ENCODE measurements around the gene CUX1. TPM values are rescaled to one million over a fixed set of nuclear protein-coding genes. Genes with fewer than 3 reads are reported as not detected.
"Not testable (repeated sequence)": the region's sequence is repeated elsewhere in the genome, so short reads cannot be mapped to it uniquely, and the experiment has no call there.

The CUX1 gene
- total and polyA plus RNA-seq, 10 of the 15 experiments (the other 5 are each of a cell fraction or from before 2014, with no cell fraction given), result 6.1 to 48.6 (median 25.9) TPM

DNA sequence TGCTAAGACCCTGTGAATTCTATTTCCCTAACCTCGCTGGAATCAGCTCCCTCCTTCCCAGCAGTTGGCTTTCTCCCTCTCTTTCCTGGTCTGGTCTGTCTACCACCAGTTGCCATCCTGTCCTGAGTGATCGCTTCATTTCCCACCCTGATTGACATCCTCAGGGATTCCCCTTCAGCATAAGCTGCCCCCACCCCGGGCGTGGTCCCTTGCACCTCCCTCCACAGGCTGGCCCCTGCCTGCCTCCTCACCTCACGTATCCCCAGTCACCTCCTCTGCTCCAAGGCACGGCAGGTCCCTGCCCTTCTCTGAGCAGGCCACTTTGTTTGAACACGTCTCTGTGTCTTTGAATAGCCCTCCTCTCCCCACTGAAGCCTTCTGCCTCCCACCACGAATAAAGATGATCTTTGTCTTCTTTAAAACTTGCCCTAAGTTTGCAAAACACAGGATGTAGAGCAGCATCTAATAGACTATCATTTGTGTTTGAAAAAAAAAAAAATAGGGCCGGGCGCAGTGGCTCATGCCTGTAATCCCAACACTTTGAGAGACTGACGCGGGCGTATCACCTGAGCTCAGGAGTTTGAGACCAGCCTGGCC, 233.5 kb downstream of the CUX1 start:
- Histone ChIP-seq H3K9me3 (replicated peaks; ENCODE audit: control insufficient read depth, insufficient read depth, low read length) (peaks cover 12% of the 10 kb centered on the region; the same call in 2 of the 3 replicates), H3K4me2 (ENCODE audit: control insufficient read depth, insufficient read depth) (no peak overlapping the region), H4K20me1 (ENCODE audit: control insufficient read depth, insufficient read depth) (no peaks in the 10 kb centered on the region), H3K79me2 (ENCODE audit: control insufficient read depth, insufficient read depth, low read length) (no peaks in the 10 kb centered on the region; the same call in 1 of the 2 replicates), H3K4me3 (no peak overlapping the region), H3K27me3 (replicated peaks in 1 of 2; ENCODE audit: control insufficient read depth in 2 of 2, insufficient read depth in 2 of 2, low read length in 1 of 2) (no peaks in the 10 kb centered on the region), H3K36me3 (ENCODE audit: control insufficient read depth in 2 of 2, insufficient read depth in 2 of 2, low read length in 1 of 2) (no peaks in the 10 kb centered on the region; a peak in 1 of 4 replicates), H3K4me1 (ENCODE audit: control insufficient read depth, insufficient read depth, low read length) (peaks cover 35% of the 10 kb centered on the region), H3K9ac (ENCODE audit: control insufficient read depth, insufficient read depth, low read length) (no peak overlapping the region), H2AFZ (ENCODE audit: control insufficient read depth, low read depth, low read length) (no peak overlapping the region), H3K27ac (ENCODE audit: control insufficient read depth, insufficient read depth) (no peak overlapping the region)
- ChIA-PET CTCF (interaction anchor here (1.1 kb wide), 2 partner anchors 10 to 13 kb away, joined by 3 to 4 read pairs; no protein-coding TSS in a partner anchor), RAD21 (ENCODE audit: unreplicated experiment) (no interaction called here), POLR2A (interaction anchor here (0.6 kb wide), 1 partner anchor 88 kb away, joined by 5 read pairs; no protein-coding TSS in a partner anchor), SMC1A (ENCODE audit: uncharacterized antibody, unreplicated experiment) (interaction anchor here (1.0 to 1.1 kb wide), 2 partner anchors 16 to 186 kb away, joined by 3 to 5 read pairs; no protein-coding TSS in a partner anchor)
- ATAC-seq (no peak), DNase-seq (ENCODE audit: low read depth, low spot score) (no peak), FAIRE-seq (no peak)
- WGBS (ENCODE audit: insufficient coverage, insufficient replicate concordance, low lambda C conversion rate, missing lambda C conversion rate), result 81% methylated on average over 13 of the region's 13 CpGs
- no TSS peak for BruUV-seq (replicated peaks)
- intact Hi-C loops (cut with micrococcal nuclease; ENCODE audit: unreplicated experiment), result no loop called here
- in situ Hi-C loops (cut with MboI), result no loop called here
- TF ChIP-seq FOXK2 (IDR thresholded peaks at IDR 0.05) (no peak), TARDBP (IDR thresholded peaks at IDR 0.05; ENCODE audit: borderline replicate concordance) (no peak), RAD51 (IDR thresholded peaks at IDR 0.05) (no peak), MTA2 (IDR thresholded peaks at IDR 0.05; ENCODE audit: low read depth) (no peak), NR2F1 (conservative IDR thresholded peaks at IDR 0.05) (no peak)
- TF ChIP-seq, protein P1, sequence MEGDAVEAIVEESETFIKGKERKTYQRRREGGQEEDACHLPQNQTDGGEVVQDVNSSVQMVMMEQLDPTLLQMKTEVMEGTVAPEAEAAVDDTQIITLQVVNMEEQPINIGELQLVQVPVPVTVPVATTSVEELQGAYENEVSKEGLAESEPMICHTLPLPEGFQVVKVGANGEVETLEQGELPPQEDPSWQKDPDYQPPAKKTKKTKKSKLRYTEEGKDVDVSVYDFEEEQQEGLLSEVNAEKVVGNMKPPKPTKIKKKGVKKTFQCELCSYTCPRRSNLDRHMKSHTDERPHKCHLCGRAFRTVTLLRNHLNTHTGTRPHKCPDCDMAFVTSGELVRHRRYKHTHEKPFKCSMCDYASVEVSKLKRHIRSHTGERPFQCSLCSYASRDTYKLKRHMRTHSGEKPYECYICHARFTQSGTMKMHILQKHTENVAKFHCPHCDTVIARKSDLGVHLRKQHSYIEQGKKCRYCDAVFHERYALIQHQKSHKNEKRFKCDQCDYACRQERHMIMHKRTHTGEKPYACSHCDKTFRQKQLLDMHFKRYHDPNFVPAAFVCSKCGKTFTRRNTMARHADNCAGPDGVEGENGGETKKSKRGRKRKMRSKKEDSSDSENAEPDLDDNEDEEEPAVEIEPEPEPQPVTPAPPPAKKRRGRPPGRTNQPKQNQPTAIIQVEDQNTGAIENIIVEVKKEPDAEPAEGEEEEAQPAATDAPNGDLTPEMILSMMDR (IDR thresholded peaks at IDR 0.05 in 2 of 3, conservative IDR thresholded peaks at IDR 0.05 in 1 of 3; ENCODE audit: control insufficient read depth in 2 of 3, extremely low read depth in 1 of 3, insufficient read depth in 1 of 3, low read depth in 3 of 3, low read length in 3 of 3), result no peak
- TF ChIP-seq, protein P2, sequence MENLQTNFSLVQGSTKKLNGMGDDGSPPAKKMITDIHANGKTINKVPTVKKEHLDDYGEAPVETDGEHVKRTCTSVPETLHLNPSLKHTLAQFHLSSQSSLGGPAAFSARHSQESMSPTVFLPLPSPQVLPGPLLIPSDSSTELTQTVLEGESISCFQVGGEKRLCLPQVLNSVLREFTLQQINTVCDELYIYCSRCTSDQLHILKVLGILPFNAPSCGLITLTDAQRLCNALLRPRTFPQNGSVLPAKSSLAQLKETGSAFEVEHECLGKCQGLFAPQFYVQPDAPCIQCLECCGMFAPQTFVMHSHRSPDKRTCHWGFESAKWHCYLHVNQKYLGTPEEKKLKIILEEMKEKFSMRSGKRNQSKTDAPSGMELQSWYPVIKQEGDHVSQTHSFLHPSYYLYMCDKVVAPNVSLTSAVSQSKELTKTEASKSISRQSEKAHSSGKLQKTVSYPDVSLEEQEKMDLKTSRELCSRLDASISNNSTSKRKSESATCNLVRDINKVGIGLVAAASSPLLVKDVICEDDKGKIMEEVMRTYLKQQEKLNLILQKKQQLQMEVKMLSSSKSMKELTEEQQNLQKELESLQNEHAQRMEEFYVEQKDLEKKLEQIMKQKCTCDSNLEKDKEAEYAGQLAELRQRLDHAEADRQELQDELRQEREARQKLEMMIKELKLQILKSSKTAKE (IDR thresholded peaks at IDR 0.05; ENCODE audit: low read depth, poor library complexity, severe bottlenecking), result no peak
- TF ChIP-seq, protein P3, sequence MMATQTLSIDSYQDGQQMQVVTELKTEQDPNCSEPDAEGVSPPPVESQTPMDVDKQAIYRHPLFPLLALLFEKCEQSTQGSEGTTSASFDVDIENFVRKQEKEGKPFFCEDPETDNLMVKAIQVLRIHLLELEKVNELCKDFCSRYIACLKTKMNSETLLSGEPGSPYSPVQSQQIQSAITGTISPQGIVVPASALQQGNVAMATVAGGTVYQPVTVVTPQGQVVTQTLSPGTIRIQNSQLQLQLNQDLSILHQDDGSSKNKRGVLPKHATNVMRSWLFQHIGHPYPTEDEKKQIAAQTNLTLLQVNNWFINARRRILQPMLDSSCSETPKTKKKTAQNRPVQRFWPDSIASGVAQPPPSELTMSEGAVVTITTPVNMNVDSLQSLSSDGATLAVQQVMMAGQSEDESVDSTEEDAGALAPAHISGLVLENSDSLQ (IDR thresholded peaks at IDR 0.05), result no peak

DNA sequence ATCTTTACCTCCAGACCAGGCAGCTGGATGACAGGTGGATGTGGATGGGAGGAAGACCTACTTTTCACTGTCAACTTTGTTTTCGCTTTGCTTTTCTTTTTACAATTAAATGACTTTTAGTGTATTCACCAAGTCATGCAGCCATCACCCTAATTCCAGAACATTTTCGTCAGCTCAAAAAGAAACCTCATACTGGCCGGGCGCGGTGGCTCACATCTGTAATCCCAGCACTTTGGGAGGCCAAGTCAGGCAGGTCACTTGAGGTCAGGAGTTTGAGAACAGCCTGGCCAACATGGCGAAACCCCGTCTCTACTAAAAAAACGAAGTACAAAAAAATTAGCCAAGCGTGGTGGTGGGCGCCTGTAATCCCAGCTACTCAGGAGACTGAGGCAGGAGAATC, 234.3 kb downstream of the CUX1 start:
- H2AFZ ChIP-seq (ENCODE audit: control insufficient read depth, low read depth, low read length); POLR2A ChIA-PET; H3K79me2 ChIP-seq (ENCODE audit: control insufficient read depth, insufficient read depth, low read length); H3K4me3 ChIP-seq; RAD21 ChIA-PET (ENCODE audit: unreplicated experiment); H3K27ac ChIP-seq (ENCODE audit: control insufficient read depth, insufficient read depth); H3K36me3 ChIP-seq (ENCODE audit: control insufficient read depth in 2 of 2, insufficient read depth in 2 of 2, low read length in 1 of 2); H3K27me3 ChIP-seq (replicated peaks in 1 of 2; ENCODE audit: control insufficient read depth in 2 of 2, insufficient read depth in 2 of 2, low read length in 1 of 2); H4K20me1 ChIP-seq (ENCODE audit: control insufficient read depth, insufficient read depth); CTCF ChIA-PET; DNase-seq (ENCODE audit: low read depth, low spot score); SMC1A ChIA-PET (ENCODE audit: uncharacterized antibody, unreplicated experiment); in situ Hi-C loops (cut with MboI); FAIRE-seq; H3K4me2 ChIP-seq (ENCODE audit: control insufficient read depth, insufficient read depth); BruUV-seq (replicated peaks); ATAC-seq; H3K9ac ChIP-seq (ENCODE audit: control insufficient read depth, insufficient read depth, low read length); intact Hi-C loops (cut with micrococcal nuclease; ENCODE audit: unreplicated experiment): not testable (repeated sequence)
- Histone ChIP-seq H3K9me3 (replicated peaks; ENCODE audit: control insufficient read depth, insufficient read depth, low read length) (peaks cover 15% of the 10 kb centered on the region; the same call in 2 of the 3 replicates), H3K4me1 (ENCODE audit: control insufficient read depth, insufficient read depth, low read length) (peaks cover 28% of the 10 kb centered on the region)
- WGBS (ENCODE audit: insufficient coverage, insufficient replicate concordance, low lambda C conversion rate, missing lambda C conversion rate), result 87% methylated on average over 10 of the region's 10 CpGs
